HL-60 (cell line): ENCODE data around the gene CSTB.

Experiments used
- DNase-seq, 2 experiments: peaks; one replicate each; pipeline ENCODE4 v3.0.0-alpha.2; 2010 to 2020; ENCODE audit warnings: low read depth in 1 of 2, low spot score in 1 of 2
- H3K27ac ChIP-seq: fragments of 250-450 bp; sonication (Bioruptor Pico); replicated peaks from 2 replicates; pipeline ENCODE4 v1.5.1; 2020; ENCODE audit warnings: mild to moderate bottlenecking, moderate library complexity
- H3K27me3 ChIP-seq: fragments of 250-450 bp; sonication (Bioruptor Pico); 2 replicates; pipeline ENCODE4 v1.5.1; 2021; ENCODE audit warnings: mild to moderate bottlenecking, moderate library complexity; ENCODE audit not compliant: insufficient read depth, poor library complexity, severe bottlenecking
- H3K4me3 ChIP-seq: replicated peaks from 2 replicates; pipeline ENCODE4 v1.5.1; 2011; ENCODE audit warnings: mild to moderate bottlenecking, control low read depth, low read length; ENCODE audit not compliant: insufficient read depth
- GABPA ChIP-seq: IDR thresholded peaks from 2 replicates; pipeline ENCODE4 v1.6.1; 2012; ENCODE audit warnings: low read depth
- POLR2AphosphoS5 ChIP-seq: IDR thresholded peaks from 2 replicates; pipeline ENCODE4 v1.6.1; 2012; ENCODE audit warnings: low read depth
- SPI1 ChIP-seq: IDR thresholded peaks from 2 replicates; pipeline ENCODE4 v1.6.1; 2012; ENCODE audit warnings: low read depth, mild to moderate bottlenecking, borderline replicate concordance
- TF ChIP-seq, protein P1 (sequence below): IDR thresholded peaks from 2 replicates; pipeline ENCODE4 v1.6.1; 2012; ENCODE audit warnings: low read depth; ENCODE audit not compliant: insufficient replicate concordance
- TF ChIP-seq, protein P2 (sequence below): IDR thresholded peaks from one replicate; pipeline ENCODE4 v1.5.1; 2011; ENCODE audit warnings: low read length, control low read depth, inconsistent platforms; ENCODE audit not compliant: insufficient read depth

The CSTB gene

DNA sequence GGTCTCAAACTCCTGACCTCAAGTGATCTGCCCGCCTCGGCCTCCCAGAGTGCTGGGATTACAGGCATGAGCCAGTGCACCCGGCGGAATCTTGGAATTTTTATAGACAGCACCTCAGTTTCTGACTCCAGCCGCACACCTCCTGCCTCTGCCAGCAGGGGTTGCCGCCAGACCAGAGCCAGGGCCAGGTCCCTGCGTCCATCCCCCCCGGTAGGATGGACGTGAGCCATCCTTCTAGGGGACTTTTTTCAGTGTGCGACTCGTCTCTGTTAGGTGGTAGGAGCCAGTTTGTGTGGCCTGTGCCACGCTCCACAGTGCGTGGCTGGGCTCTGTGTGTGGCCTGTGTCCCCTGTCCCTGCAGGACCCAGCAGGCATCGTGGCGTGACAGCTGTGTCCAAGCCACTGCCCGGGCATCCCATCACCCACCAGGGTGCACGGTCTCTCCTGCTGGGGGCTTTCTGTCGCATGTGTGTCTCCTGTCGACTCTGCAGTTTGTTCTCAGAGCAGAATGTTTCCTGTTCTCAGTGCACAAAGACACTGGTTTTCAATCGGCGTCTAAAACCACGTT lies 15.6 kb downstream of the CSTB start:
- no peak for DNase-seq
- H3K4me3 ChIP-seq: no peak overlapping the region
- no peak overlapping the region for H3K27ac ChIP-seq
- TF ChIP-seq, protein P1, sequence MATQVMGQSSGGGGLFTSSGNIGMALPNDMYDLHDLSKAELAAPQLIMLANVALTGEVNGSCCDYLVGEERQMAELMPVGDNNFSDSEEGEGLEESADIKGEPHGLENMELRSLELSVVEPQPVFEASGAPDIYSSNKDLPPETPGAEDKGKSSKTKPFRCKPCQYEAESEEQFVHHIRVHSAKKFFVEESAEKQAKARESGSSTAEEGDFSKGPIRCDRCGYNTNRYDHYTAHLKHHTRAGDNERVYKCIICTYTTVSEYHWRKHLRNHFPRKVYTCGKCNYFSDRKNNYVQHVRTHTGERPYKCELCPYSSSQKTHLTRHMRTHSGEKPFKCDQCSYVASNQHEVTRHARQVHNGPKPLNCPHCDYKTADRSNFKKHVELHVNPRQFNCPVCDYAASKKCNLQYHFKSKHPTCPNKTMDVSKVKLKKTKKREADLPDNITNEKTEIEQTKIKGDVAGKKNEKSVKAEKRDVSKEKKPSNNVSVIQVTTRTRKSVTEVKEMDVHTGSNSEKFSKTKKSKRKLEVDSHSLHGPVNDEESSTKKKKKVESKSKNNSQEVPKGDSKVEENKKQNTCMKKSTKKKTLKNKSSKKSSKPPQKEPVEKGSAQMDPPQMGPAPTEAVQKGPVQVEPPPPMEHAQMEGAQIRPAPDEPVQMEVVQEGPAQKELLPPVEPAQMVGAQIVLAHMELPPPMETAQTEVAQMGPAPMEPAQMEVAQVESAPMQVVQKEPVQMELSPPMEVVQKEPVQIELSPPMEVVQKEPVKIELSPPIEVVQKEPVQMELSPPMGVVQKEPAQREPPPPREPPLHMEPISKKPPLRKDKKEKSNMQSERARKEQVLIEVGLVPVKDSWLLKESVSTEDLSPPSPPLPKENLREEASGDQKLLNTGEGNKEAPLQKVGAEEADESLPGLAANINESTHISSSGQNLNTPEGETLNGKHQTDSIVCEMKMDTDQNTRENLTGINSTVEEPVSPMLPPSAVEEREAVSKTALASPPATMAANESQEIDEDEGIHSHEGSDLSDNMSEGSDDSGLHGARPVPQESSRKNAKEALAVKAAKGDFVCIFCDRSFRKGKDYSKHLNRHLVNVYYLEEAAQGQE: no peak
- TF ChIP-seq GABPA (no peak), SPI1 (no peak), POLR2AphosphoS5 (no peak)
- TF ChIP-seq, protein P2, sequence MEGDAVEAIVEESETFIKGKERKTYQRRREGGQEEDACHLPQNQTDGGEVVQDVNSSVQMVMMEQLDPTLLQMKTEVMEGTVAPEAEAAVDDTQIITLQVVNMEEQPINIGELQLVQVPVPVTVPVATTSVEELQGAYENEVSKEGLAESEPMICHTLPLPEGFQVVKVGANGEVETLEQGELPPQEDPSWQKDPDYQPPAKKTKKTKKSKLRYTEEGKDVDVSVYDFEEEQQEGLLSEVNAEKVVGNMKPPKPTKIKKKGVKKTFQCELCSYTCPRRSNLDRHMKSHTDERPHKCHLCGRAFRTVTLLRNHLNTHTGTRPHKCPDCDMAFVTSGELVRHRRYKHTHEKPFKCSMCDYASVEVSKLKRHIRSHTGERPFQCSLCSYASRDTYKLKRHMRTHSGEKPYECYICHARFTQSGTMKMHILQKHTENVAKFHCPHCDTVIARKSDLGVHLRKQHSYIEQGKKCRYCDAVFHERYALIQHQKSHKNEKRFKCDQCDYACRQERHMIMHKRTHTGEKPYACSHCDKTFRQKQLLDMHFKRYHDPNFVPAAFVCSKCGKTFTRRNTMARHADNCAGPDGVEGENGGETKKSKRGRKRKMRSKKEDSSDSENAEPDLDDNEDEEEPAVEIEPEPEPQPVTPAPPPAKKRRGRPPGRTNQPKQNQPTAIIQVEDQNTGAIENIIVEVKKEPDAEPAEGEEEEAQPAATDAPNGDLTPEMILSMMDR: no peak
- no peaks in the 10 kb centered on the region for H3K27me3 ChIP-seq

DNA sequence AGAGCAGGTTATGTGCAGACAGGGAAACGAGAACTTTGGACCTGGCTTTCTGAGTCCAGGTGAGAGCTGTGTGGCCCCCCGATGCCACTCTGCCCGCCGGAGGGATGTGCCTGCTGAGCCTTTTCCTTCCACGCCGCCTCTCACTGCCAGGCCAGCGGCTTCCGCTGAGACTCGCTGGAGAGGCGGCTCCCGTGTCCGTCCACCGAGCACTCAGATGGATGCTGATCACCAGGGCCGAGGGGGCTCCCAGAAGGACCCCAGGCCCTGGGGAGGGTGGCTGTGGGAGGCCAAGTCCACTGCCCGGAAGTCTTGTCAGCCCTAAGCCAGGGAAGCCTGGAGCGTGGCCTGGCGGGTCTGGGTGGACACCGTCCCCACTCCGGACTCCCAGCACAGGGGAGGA lies 16.5 kb downstream of the CSTB start:
- Histone ChIP-seq H3K27me3 (no peaks in the 10 kb centered on the region), H3K4me3 (no peak overlapping the region), H3K27ac (no peak overlapping the region)
- no peak for DNase-seq
- TF ChIP-seq, protein P1: no peak
- TF ChIP-seq GABPA (no peak), SPI1 (no peak), POLR2AphosphoS5 (no peak)
- TF ChIP-seq, protein P2: no peak

DNA sequence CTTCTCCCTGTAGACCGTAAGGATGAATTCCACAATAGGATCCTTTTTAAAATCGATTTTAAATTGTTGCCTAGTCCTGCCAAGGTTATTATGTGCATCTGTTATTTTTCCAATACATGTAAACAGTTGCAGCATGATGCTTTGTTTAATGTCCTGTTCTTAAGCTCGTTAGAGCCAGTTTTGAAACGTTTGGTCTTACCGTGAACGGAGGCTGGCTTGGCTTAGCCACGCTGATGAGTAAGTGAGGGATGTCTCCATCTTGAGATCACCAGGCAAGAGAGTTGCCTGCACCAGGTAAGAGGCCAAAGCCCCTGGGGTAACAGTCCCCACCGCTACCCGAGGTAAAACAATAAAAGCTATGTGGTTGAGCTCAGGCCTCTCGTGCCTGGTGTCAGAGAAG lies 17.3 kb downstream of the CSTB start:
- H3K27ac ChIP-seq: no peak overlapping the region
- TF ChIP-seq, protein P2: no peak
- no peak for TF ChIP-seq SPI1
- TF ChIP-seq, protein P1: no peak
- no peak for TF ChIP-seq POLR2AphosphoS5
- no peak for TF ChIP-seq GABPA
- no peak for DNase-seq
- no peaks in the 10 kb centered on the region for H3K27me3 ChIP-seq
- no peak overlapping the region for H3K4me3 ChIP-seq
